RKO (cell line): Measurements from ENCODE around the gene PNMT.
"Not testable (repeated sequence)": the region's sequence is repeated elsewhere in the genome, so short reads cannot be mapped to it uniquely, and the experiment has no call there.

ENCODE experiments used
- DNase-seq: peaks from one replicate; pipeline ENCODE4 v3.0.0-alpha.2; 2016; ENCODE audit warnings: low spot score

Gene PNMT

GRCh38 chr17:39709319-39709997 is 41.2 kb downstream of the PNMT start:
- no peak for DNase-seq

- DNase-seq, result no peak
Observed at GRCh38 chr17:39709998-39710964, 42.0 kb downstream of the PNMT start.

GRCh38 chr17:39711071-39711470 is 42.8 kb downstream of the PNMT start:
- DNase-seq, result not testable (repeated sequence)

GRCh38 chr17:39711851-39712250 is 43.6 kb downstream of the PNMT start:
- DNase-seq, result no peak

GRCh38 chr17:39714234-39714633 is 46.0 kb downstream of the PNMT start:
- DNase-seq, result no peak

GRCh38 chr17:39715375-39716072 is 47.3 kb downstream of the PNMT start:
- no peak for DNase-seq

GRCh38 chr17:39716073-39716818 is 48.0 kb downstream of the PNMT start:
- no peak for DNase-seq

- DNase-seq, result no peak
Observed at GRCh38 chr17:39716879-39717536, 48.8 kb downstream of the PNMT start.

- DNase-seq, result no peak
Observed at GRCh38 chr17:39717660-39718059, 49.4 kb downstream of the PNMT start.

- DNase-seq, result no peak
Observed at GRCh38 chr17:39719563-39720355, 51.5 kb downstream of the PNMT start.
